Peyer's patch (tissue), 4 donors: ENCODE measurements around the gene IRF2. TPM values are rescaled to one million over a fixed set of nuclear protein-coding genes. Genes with fewer than 3 reads are reported as not detected.

Experiments used
- DNase-seq, 3 donors: peaks; one replicate each; pipeline ENCODE4 v3.0.0-alpha.2; 2017 to 2019
- H3K27ac ChIP-seq, 4 donors: fragments of 200-600 bp; sonication (generic); one replicate each; pipeline ENCODE4 v1.5.1; 2016 to 2019
- H3K27me3 ChIP-seq, 2 donors: fragments of 200-600 bp; sonication (generic); one replicate each; pipeline ENCODE4 v1.5.1; 2019
- H3K36me3 ChIP-seq, 3 donors: fragments of 200-600 bp; sonication (generic); one replicate each; pipeline ENCODE4 v1.5.1; 2016 to 2019
- H3K4me1 ChIP-seq, 4 donors: fragments of 200-600 bp; sonication (generic); one replicate each; pipeline ENCODE4 v1.5.1; 2016 to 2019
- H3K4me3 ChIP-seq, 4 donors: fragments of 200-600 bp; sonication (generic); 1 replicate in 3 of 4; 2 replicates in 1 of 4; pipeline ENCODE4 v1.5.1; 2016 to 2019; ENCODE audit warnings: mild to moderate bottlenecking in 1 of 4
- H3K9me3 ChIP-seq, 4 donors: fragments of 200-600 bp; sonication (generic); one replicate each; pipeline ENCODE4 v1.5.1; 2016 to 2019; ENCODE audit warnings: mild to moderate bottlenecking in 1 of 4
- CTCF ChIP-seq, 6 experiments: fragments of 450-650 bp in 4 of 6; fragments of 200-600 bp in 2 of 6; sonication (generic) in 1 of 6; IDR thresholded peaks; one replicate each; pipeline ENCODE4 v1.5.1; 2017 to 2019; ENCODE audit warnings: antibody characterized with exemption in 6 of 6, mild to moderate bottlenecking in 3 of 6, moderate library complexity in 1 of 6
- POLR2A ChIP-seq, 2 donors: fragments of 450-650 bp; IDR thresholded peaks; one replicate each; pipeline ENCODE4 v1.5.1; 2017; ENCODE audit warnings: antibody characterized with exemption in 2 of 2, mild to moderate bottlenecking in 2 of 2, moderate library complexity in 2 of 2
- total RNA-seq, 4 donors: library from RNA; depleted of rRNA; stranded (reverse); fragments of >200 nt; gene quantifications; one replicate each; pipeline ENCODE4 v1.1.0, GENCODE V29; 2016

Gene IRF2
- total RNA-seq, 4 donors from 2014 or later = 28.0 to 42.8 (median 39.2) TPM

- no peaks in the 10 kb centered on the region for H3K36me3 ChIP-seq
- TF ChIP-seq POLR2A (IDR thresholded peaks at IDR 0.05) = no peak
- no peak for TF ChIP-seq CTCF (IDR thresholded peaks at IDR 0.05)
- H3K9me3 ChIP-seq = no peaks in the 10 kb centered on the region
- no peaks in the 10 kb centered on the region for H3K27me3 ChIP-seq
- DNase-seq = no peak
- H3K27ac ChIP-seq = no peak overlapping the region
- H3K4me3 ChIP-seq = no peak overlapping the region
- no peaks in the 10 kb centered on the region for H3K4me1 ChIP-seq
Observed at GRCh38 chr4:184371390-184371787, 103.0 kb downstream of the IRF2 start.

- no peak overlapping the region for H3K4me3 ChIP-seq
- TF ChIP-seq CTCF (IDR thresholded peaks at IDR 0.05) = no peak
- TF ChIP-seq POLR2A (IDR thresholded peaks at IDR 0.05) = no peak
- no peaks in the 10 kb centered on the region for H3K27me3 ChIP-seq
- H3K4me1 ChIP-seq = no peaks in the 10 kb centered on the region
- H3K36me3 ChIP-seq = no peaks in the 10 kb centered on the region
- no peak overlapping the region for H3K27ac ChIP-seq
- no peaks in the 10 kb centered on the region for H3K9me3 ChIP-seq
- no peak for DNase-seq
Observed at GRCh38 chr4:184370711-184371389, 103.5 kb downstream of the IRF2 start.

- no peaks in the 10 kb centered on the region for H3K36me3 ChIP-seq
- H3K27ac ChIP-seq = no peak overlapping the region
- H3K27me3 ChIP-seq = no peaks in the 10 kb centered on the region
- H3K9me3 ChIP-seq = no peaks in the 10 kb centered on the region
- H3K4me1 ChIP-seq = no peaks in the 10 kb centered on the region
- H3K4me3 ChIP-seq = no peak overlapping the region
- DNase-seq = no peak
- TF ChIP-seq CTCF (IDR thresholded peaks at IDR 0.05) (no peak), POLR2A (IDR thresholded peaks at IDR 0.05) (no peak)
Observed at GRCh38 chr4:184369871-184370270, 104.5 kb downstream of the IRF2 start.

- no peaks in the 10 kb centered on the region for H3K9me3 ChIP-seq
- no peak for DNase-seq
- peaks cover 0 to 9% (median 0%) of the 10 kb centered on the region in 4 donors for H3K4me1 ChIP-seq
- TF ChIP-seq POLR2A (IDR thresholded peaks at IDR 0.05) (no peak), CTCF (IDR thresholded peaks at IDR 0.05) (no peak)
- no peak overlapping the region for H3K27ac ChIP-seq
- no peaks in the 10 kb centered on the region for H3K36me3 ChIP-seq
- no peak overlapping the region for H3K4me3 ChIP-seq
- no peaks in the 10 kb centered on the region for H3K27me3 ChIP-seq
Observed at GRCh38 chr4:184368731-184369130, 105.6 kb downstream of the IRF2 start.

GRCh38 chr4:184368290-184368689 is 106.1 kb downstream of the IRF2 start:
- Histone ChIP-seq H3K36me3 (no peaks in the 10 kb centered on the region), H3K4me3 (no peak overlapping the region), H3K27ac (no peak overlapping the region), H3K9me3 (no peaks in the 10 kb centered on the region), H3K4me1 (peaks cover 0 to 9% (median 0%) of the 10 kb centered on the region in 4 donors), H3K27me3 (no peaks in the 10 kb centered on the region)
- TF ChIP-seq CTCF (IDR thresholded peaks at IDR 0.05) (no peak), POLR2A (IDR thresholded peaks at IDR 0.05) (no peak)
- DNase-seq = no peak
